SK-N-SH (cell line): ENCODE results near the gene SLC2A10. TPM values are rescaled to one million over a fixed set of nuclear protein-coding genes. Genes with fewer than 3 reads are reported as not detected.

Source experiments
- CTCF ChIA-PET: fragments of 300-600, 350-600 bp; formaldehyde crosslinking; extraction: SDS; loops from one replicate; lab custom pipeline; 2021; lab: Yijun Ruan, JAX
- POLR2A ChIA-PET: fragments of 350-600 bp; sonication (Branson Sonifier 250); formaldehyde crosslinking; extraction: SDS; loops from one replicate; lab custom pipeline; 2020; ENCODE audit warnings: antibody characterized with exemption, inconsistent platforms; lab: Yijun Ruan, JAX
- DNase-seq: peaks from one replicate; pipeline ENCODE4 v3.0.0; 2012
- H2AFZ ChIP-seq: fragments of 200-600 bp; sonication (generic); 2 replicates; pipeline ENCODE4 v1.8.1; 2016; ENCODE audit warnings: antibody characterized with exemption, mild to moderate bottlenecking, low read depth
- H3F3A ChIP-seq: fragments of 200-600 bp; sonication (generic); replicated peaks from 2 replicates; pipeline ENCODE3; 2016; ENCODE audit warnings: antibody characterized with exemption, mild to moderate bottlenecking; ENCODE audit not compliant: insufficient read depth
- H3K27ac ChIP-seq, 2 experiments: fragments of 200-500 bp in 1 of 2; fragments of 200-600 bp in 1 of 2; sonication (Bioruptor generic) in 1 of 2; sonication (generic), shearing (Covaris generic) in 1 of 2; 2 replicates each; pipeline versions ENCODE4 v1.5.1 to v1.6.1; 2014 to 2016; ENCODE audit warnings: low read depth in 2 of 2, inconsistent platforms in 1 of 2, low read length in 1 of 2, mild to moderate bottlenecking in 1 of 2, mixed read lengths in 1 of 2
- H3K27me3 ChIP-seq: fragments of 200-600 bp; sonication (generic), shearing (Covaris generic); 2 replicates; pipeline ENCODE4 v1.6.1; 2016; ENCODE audit warnings: mixed run types; ENCODE audit not compliant: insufficient read depth
- H3K36me3 ChIP-seq, 2 experiments: fragments of 200-500 bp in 1 of 2; fragments of 200-600 bp in 1 of 2; sonication (Bioruptor generic) in 1 of 2; sonication (generic) in 1 of 2; replicated peaks in 1 of 2; 2 replicates each; pipeline versions ENCODE3 to v1.5.1; 2014 to 2016; ENCODE audit warnings: low read length in 1 of 2, mild to moderate bottlenecking in 1 of 2; ENCODE audit not compliant: insufficient read depth in 2 of 2, control insufficient read depth in 1 of 2
- H3K4me1 ChIP-seq, 2 experiments: fragments of 200-500 bp in 1 of 2; fragments of 200-600 bp in 1 of 2; sonication (Bioruptor generic) in 1 of 2; sonication (generic), shearing (Covaris generic) in 1 of 2; 2 replicates each; pipeline versions ENCODE4 v1.5.1 to v1.6.1; 2014 to 2016; ENCODE audit warnings: low read depth in 1 of 2, low read length in 1 of 2, mixed run types in 1 of 2; ENCODE audit not compliant: insufficient read depth in 2 of 2, control insufficient read depth in 1 of 2
- H3K4me2 ChIP-seq: fragments of 200-600 bp; sonication (generic), shearing (Covaris generic); 2 replicates; pipeline ENCODE4 v1.6.1; 2017; ENCODE audit warnings: mixed run types
- H3K4me3 ChIP-seq, 2 experiments: fragments of 200-500 bp in 1 of 2; fragments of 200-600 bp in 1 of 2; sonication (Bioruptor generic) in 1 of 2; sonication (generic), shearing (Covaris generic) in 1 of 2; 2 replicates each; pipeline versions ENCODE4 v1.5.1 to v1.8.1; 2014 to 2016; ENCODE audit warnings: low read depth in 2 of 2, inconsistent platforms in 1 of 2, low read length in 1 of 2, mild to moderate bottlenecking in 1 of 2, mixed read lengths in 1 of 2, moderate library complexity in 1 of 2
- H3K79me2 ChIP-seq: fragments of 200-600 bp; sonication (generic); 2 replicates; pipeline ENCODE4 v1.8.1; 2017; ENCODE audit warnings: mild to moderate bottlenecking; ENCODE audit not compliant: insufficient read depth
- H3K9ac ChIP-seq: fragments of 200-600 bp; sonication (generic); 2 replicates; pipeline ENCODE4 v1.6.1; 2017; ENCODE audit warnings: mixed run types
- H3K9me2 ChIP-seq: fragments of 200-600 bp; sonication (generic); 2 replicates; pipeline ENCODE4 v1.6.1; 2017; ENCODE audit warnings: mixed run types
- H3K9me3 ChIP-seq: fragments of 200-600 bp; sonication (generic); 2 replicates; pipeline ENCODE4 v1.6.1; 2017; ENCODE audit warnings: mixed run types, mild to moderate bottlenecking, moderate library complexity
- H4K20me1 ChIP-seq: fragments of 200-600 bp; sonication (generic); 2 replicates; pipeline ENCODE4 v1.6.1; 2017; ENCODE audit warnings: mild to moderate bottlenecking, mixed run types; ENCODE audit not compliant: insufficient read depth
- CTCF ChIP-seq: fragments of 200-600 bp; sonication (generic); IDR thresholded peaks from 2 replicates; pipeline ENCODE4 v1.6.1; 2017; ENCODE audit warnings: antibody characterized with exemption, mild to moderate bottlenecking, moderate library complexity
- EP300 ChIP-seq, 2 experiments: IDR thresholded peaks; 2 replicates each; pipeline versions ENCODE4 v1.4.0 to v1.6.1; 2012; ENCODE audit warnings: borderline replicate concordance in 1 of 2, low read depth in 1 of 2, low read length in 1 of 2
- EZH2phosphoT487 ChIP-seq: fragments of 200-600 bp; sonication (generic); IDR thresholded peaks from 2 replicates; pipeline ENCODE4 v1.6.1; 2017; ENCODE audit warnings: low read depth, mixed run types, mild to moderate bottlenecking, antibody characterized with exemption, moderate library complexity, borderline replicate concordance
- FOSL2 ChIP-seq: IDR thresholded peaks from 2 replicates; pipeline ENCODE4 v1.4.0; 2012; ENCODE audit warnings: low read depth, mild to moderate bottlenecking, moderate library complexity, borderline replicate concordance
- FOXJ3 ChIP-seq: sonication (generic); formaldehyde crosslinking; IDR thresholded peaks from 2 replicates; pipeline ENCODE4 v1.5.1; 2020; ENCODE audit warnings: mild to moderate bottlenecking, missing genetic modification reagents
- FOXM1 ChIP-seq: IDR thresholded peaks from 2 replicates; pipeline ENCODE4 v1.4.0; 2012; ENCODE audit warnings: low read depth, mild to moderate bottlenecking
- MAX ChIP-seq: IDR thresholded peaks from 2 replicates; pipeline ENCODE4 v1.4.0; 2012; ENCODE audit warnings: low read depth
- MEF2A ChIP-seq: IDR thresholded peaks from 2 replicates; pipeline ENCODE4 v1.4.0; 2012; ENCODE audit warnings: low read depth, borderline replicate concordance
- PBX3 ChIP-seq: IDR thresholded peaks from 2 replicates; pipeline ENCODE4; 2012
- RCOR1 ChIP-seq: fragments of 150-350 bp; IDR thresholded peaks from 2 replicates; pipeline ENCODE4 v1.6.1; 2017; ENCODE audit warnings: antibody characterized with exemption, low read length
- RFX5 ChIP-seq: IDR thresholded peaks from 2 replicates; pipeline ENCODE4 v1.6.1; 2012; ENCODE audit warnings: mild to moderate bottlenecking, improper control_type of control experiment, low read length
- RXRA ChIP-seq: IDR thresholded peaks from 2 replicates; pipeline ENCODE4 v1.4.0; 2012; ENCODE audit warnings: low read depth, mild to moderate bottlenecking, borderline replicate concordance
- SMC3 ChIP-seq: IDR thresholded peaks from 2 replicates; pipeline ENCODE4 v1.6.1; 2012; ENCODE audit warnings: low read depth, low read length, improper control_type of control experiment
- TCF12 ChIP-seq: IDR thresholded peaks from 2 replicates; pipeline ENCODE4 v1.4.0; 2012
- USF1 ChIP-seq: IDR thresholded peaks from 2 replicates; pipeline ENCODE4 v1.4.0; 2012; ENCODE audit warnings: low read depth, borderline replicate concordance
- USF2 ChIP-seq: fragments of 150-350 bp; IDR thresholded peaks from 2 replicates; pipeline ENCODE4 v1.6.1; 2017; ENCODE audit warnings: antibody characterized with exemption, low read length, low read depth, borderline replicate concordance
- WGBS: methylation state at CpG from one replicate; pipeline ENCODE4 v1.1.6; 2017; ENCODE audit warnings: low lambda C conversion rate; 5-methylcytosine and 5-hydroxymethylcytosine counted together
- polyA plus RNA-seq, 3 experiments: library from polyadenylated mRNA; depleted of rRNA; stranded (reverse); fragments of >200 nt; gene quantifications; 2 replicates each; pipeline ENCODE4 v1.2.3, GENCODE V29; 2012

Gene SLC2A10
- polyA plus RNA-seq, 1 of the 3 experiments (the other 2 are of a cell fraction): 12.6 TPM

GRCh38 chr20:46690219-46691106 is 19.0 kb upstream of the SLC2A10 start:
- Histone ChIP-seq H3K79me2 (peaks cover 34% of the 10 kb centered on the region), H3K36me3 (peaks cover 12 to 14% of the 10 kb centered on the region in 2 experiments), H3F3A (peaks cover 4% of the 10 kb centered on the region), H2AFZ (peak overlapping the region; percentile 87), H3K4me3 (peak overlapping the region; percentile 61 to 71; a peak in 3 of 4 replicates), H3K9me3 (no peaks in the 10 kb centered on the region), H3K9me2 (no peaks in the 10 kb centered on the region), H3K27me3 (no peaks in the 10 kb centered on the region), H4K20me1 (0 out of 2 replicates have a peak, but pooled peaks cover 3% of the 10 kb centered on the region), H3K4me1 (peaks cover 4 to 11% of the 10 kb centered on the region in 2 experiments; a peak in 3 of 4 replicates), H3K27ac (peak overlapping the region; percentile 80 to 89; a peak in 3 of 4 replicates), H3K4me2 (peak overlapping the region; percentile 65), H3K9ac (peak overlapping the region; percentile 62)
- DNase-seq: no peak
- CTCF ChIA-PET: interaction anchor here (0.9 to 3.4 kb wide), 3 partner anchors 131 to 181 kb away, joined by 3 to 12 read pairs (median 3); no protein-coding TSS in a partner anchor
- no peak for TF ChIP-seq USF1
- TF ChIP-seq RCOR1: no peak
- TF ChIP-seq RXRA: no peak
- no peak for TF ChIP-seq TCF12
- TF ChIP-seq CTCF: no peak
- no peak for TF ChIP-seq EP300 (IDR thresholded peaks at IDR 0.05; ENCODE audit: borderline replicate concordance in 1 of 2, low read depth in 1 of 2, low read length in 1 of 2)
- TF ChIP-seq MEF2A: no peak
- TF ChIP-seq USF2: no peak
- no peak for TF ChIP-seq FOSL2
- TF ChIP-seq SMC3: no peak
- TF ChIP-seq RFX5: no peak
- no peak for TF ChIP-seq FOXM1
- no peak for TF ChIP-seq FOXJ3
- TF ChIP-seq PBX3: no peak
- no peak for TF ChIP-seq MAX
- no peak for TF ChIP-seq EZH2phosphoT487
- POLR2A ChIA-PET: no interaction called here
- WGBS: 67% methylated on average over 13 of the region's 13 CpGs
